Omental fat pad (tissue), 4 donors: ENCODE results near the gene ME3. TPM values are rescaled to one million over a fixed set of nuclear protein-coding genes. Genes with fewer than 3 reads are reported as not detected.
"Not testable (repeated sequence)": the region's sequence is repeated elsewhere in the genome, so short reads cannot be mapped to it uniquely, and the experiment has no call there.

Source experiments
- ATAC-seq: fragments of 150-250 bp; one replicate; pipeline ENCODE4 v1.9.1; 2016; ENCODE audit warnings: mild to moderate bottlenecking, moderate library complexity; ENCODE audit not compliant: low FRiP score
- DNase-seq: peaks from one replicate; pipeline ENCODE4 v3.0.0-alpha.2; 2019; ENCODE audit warnings: low spot score
- CTCF ChIP-seq, 3 donors: fragments of 450-650 bp; IDR thresholded peaks; one replicate each; pipeline ENCODE4 v1.5.1; 2016 to 2017; ENCODE audit warnings: antibody characterized with exemption in 3 of 3, mild to moderate bottlenecking in 3 of 3, moderate library complexity in 2 of 3
- total RNA-seq, 4 donors: library from RNA; depleted of rRNA; stranded (reverse); fragments of >200 nt; gene quantifications; one replicate each; pipeline ENCODE4 v1.1.0, GENCODE V29; 2016

The ME3 gene
- total RNA-seq, 4 donors from 2014 or later, result 28.4 to 93.0 (median 80.1) TPM

DNA sequence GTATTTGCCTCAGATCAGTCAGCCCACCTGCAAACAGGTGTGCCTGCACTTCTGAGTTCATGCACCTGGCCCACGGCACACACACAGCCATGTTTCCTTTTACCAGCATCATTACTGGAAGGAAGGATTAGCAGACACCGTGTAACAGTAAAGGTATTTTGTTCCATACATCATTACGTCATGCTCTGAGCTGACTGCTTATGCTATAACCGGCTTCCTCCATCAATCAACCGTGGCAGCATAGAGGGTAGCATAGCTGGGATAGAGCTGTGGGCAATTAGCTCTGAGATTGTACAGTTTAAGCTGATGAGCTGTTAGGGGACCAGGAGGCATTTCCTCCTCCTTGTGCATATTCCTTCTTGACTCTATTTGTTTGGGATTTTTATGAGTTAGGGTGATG is 102.4 kb downstream of the ME3 start:
- ATAC-seq (no peak), DNase-seq (no peak)
- TF ChIP-seq CTCF (IDR thresholded peaks at IDR 0.05), result no peak

GRCh38 chr11:86569109-86569508 is 103.3 kb downstream of the ME3 start:
- no peak for ATAC-seq

DNA sequence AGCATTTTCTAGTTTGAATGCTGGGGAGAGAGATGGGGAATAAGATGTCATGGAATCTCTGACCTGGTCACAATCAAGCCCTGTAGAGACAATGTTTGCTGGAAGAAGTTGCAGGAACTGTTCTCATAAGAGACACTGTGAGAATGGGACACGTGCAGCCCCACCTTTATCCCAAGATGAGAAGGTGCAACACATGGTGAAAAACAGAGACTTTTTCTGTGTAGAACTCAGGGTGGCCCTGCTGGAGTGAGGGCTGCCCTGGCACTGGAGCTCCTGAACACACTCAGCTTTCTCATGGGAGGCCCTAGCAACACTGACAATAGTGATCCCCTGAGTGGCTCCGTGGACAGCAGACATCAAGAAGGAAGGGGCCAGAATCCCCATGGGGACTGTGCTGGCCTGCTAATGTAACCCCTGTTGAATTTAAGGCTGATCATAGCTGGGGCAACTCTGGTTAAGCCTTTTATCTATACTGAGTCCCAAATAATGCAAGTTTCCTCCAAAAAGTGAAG is 106.6 kb downstream of the ME3 start:
- no peak for ATAC-seq
- no peak for DNase-seq
- no peak for TF ChIP-seq CTCF (IDR thresholded peaks at IDR 0.05)

More at GRCh38 chr11:86569109-86569508, 103.3 kb downstream of the ME3 start:
- no peak for DNase-seq
- no peak for TF ChIP-seq CTCF (IDR thresholded peaks at IDR 0.05)

- DNase-seq (no peak), ATAC-seq (no peak)
- TF ChIP-seq CTCF (IDR thresholded peaks at IDR 0.05), result no peak
Observed at GRCh38 chr11:86565388-86565787, 107.0 kb downstream of the ME3 start.

DNA sequence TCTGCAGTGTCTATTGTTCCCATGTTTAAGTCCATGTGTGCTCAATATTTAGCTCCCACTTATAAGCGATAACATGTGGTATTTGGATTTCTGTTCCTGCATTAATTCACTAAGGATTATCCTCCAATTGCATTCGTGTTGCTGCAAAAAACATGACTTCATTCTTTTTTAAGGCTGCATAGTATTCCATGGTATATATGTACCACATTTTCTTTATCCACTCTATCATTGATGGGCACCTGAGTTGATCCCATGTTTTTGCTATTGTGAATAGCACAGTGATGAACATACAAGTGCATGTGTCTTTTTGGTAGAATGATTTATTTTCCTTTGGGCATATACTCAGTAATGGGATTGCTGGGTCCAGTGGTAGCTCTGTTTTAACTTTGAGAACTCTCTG is 109.6 kb downstream of the ME3 start:
- not testable (repeated sequence) for DNase-seq, ATAC-seq

DNA sequence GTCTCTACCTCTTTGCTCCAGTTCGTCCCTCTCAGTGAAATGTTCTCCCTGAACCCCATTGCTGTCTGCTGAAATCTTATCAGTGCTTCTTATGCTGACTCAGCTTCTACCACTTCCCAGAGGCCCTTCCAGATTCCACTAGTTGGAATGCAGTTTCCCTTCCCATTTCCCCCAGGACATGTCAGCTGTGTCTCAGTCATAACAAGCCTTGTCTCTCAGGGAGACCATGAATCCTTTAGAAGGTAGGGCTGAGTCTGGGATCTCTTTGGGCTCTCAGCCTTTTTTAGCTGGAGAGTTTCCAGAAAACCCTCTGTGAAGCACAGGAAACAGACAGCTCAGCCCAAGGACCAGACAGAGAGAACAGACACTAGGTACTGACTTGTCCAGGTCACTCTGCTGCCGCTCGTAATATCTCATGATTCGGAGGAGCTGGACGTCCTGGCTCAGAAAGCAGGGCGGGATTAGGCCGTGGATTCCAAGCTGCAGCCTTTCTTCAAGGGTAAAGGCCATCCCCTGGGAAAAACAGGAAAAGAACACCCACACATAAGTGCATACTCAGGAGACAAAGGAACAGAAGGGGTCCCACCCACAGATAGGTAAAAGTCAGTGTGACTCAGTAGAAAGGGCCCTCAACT is 113.0 kb downstream of the ME3 start:
- no peak for TF ChIP-seq CTCF (IDR thresholded peaks at IDR 0.05)
- DNase-seq (no peak), ATAC-seq (peak; percentile 60)

GRCh38 chr11:86558841-86559240 is 113.6 kb downstream of the ME3 start:
- TF ChIP-seq CTCF (IDR thresholded peaks at IDR 0.05), result no peak
- no peak for ATAC-seq
- DNase-seq, result no peak
